T-cell (primary cell): Measurements from ENCODE around the gene RAD23A. TPM values are rescaled to one million over a fixed set of nuclear protein-coding genes. Genes with fewer than 3 reads are reported as not detected.

Experiments used
- ATAC-seq, 4 experiments: fragments of 200-7000 bp in 3 of 4; fragments of 150-1000 bp in 1 of 4; cut with Tn5 transposase; replicated peaks in 1 of 4; 1 replicate in 3 of 4; 2 replicates in 1 of 4; pipeline ENCODE4 v1.10.0; 2021; ENCODE audit warnings: moderate library complexity in 3 of 4, mild to moderate bottlenecking in 2 of 4, moderate number of reproducible peaks in 1 of 4
- CTCF ChIA-PET, 2 donors: fragments of 300-600 bp; sonication (Branson Sonifier 250); formaldehyde crosslinking; loops; one replicate each; lab custom pipeline; 2022; ENCODE audit warnings: antibody characterized with exemption in 2 of 2; lab: Charles Lee
- POLR2A ChIA-PET, 2 donors: fragments of 300-600 bp; sonication (Branson Sonifier 250); formaldehyde crosslinking; loops; one replicate each; lab custom pipeline; 2022; ENCODE audit warnings: antibody characterized with exemption in 2 of 2; lab: Charles Lee
- DNase-seq, 35 experiments: peaks; one replicate each; pipeline versions ENCODE4 v3.0.0 to v3.0.0-alpha.2; 2013 to 2023
- H3K27ac ChIP-seq: one replicate; pipeline ENCODE4 v1.5.1; 2013; ENCODE audit warnings: low read length
- H3K27me3 ChIP-seq, 2 experiments: replicated peaks in 1 of 2; 1 replicate in 1 of 2; 2 replicates in 1 of 2; pipeline versions ENCODE4 v1.6.1 to v1.7.0; 2013; ENCODE audit warnings: low read length in 1 of 2, mixed read lengths in 1 of 2; ENCODE audit not compliant: control insufficient read depth in 2 of 2, insufficient read depth in 2 of 2; ENCODE audit errors: extremely low read depth in 1 of 2
- H3K36me3 ChIP-seq, 2 donors: 1 replicate in 1 of 2; 2 replicates in 1 of 2; pipeline versions ENCODE4 v1.6.1 to v1.7.0; 2013; ENCODE audit warnings: low read length in 1 of 2; ENCODE audit not compliant: control insufficient read depth in 2 of 2, insufficient read depth in 1 of 2; ENCODE audit errors: extremely low read depth in 1 of 2
- H3K4me1 ChIP-seq, 2 experiments: 1 replicate in 1 of 2; 2 replicates in 1 of 2; pipeline versions ENCODE4 v1.6.1 to v1.7.0; 2013; ENCODE audit warnings: low read length in 2 of 2, mixed read lengths in 1 of 2; ENCODE audit not compliant: insufficient read depth in 2 of 2, control insufficient read depth in 1 of 2; ENCODE audit errors: extremely low read depth in 1 of 2
- H3K4me3 ChIP-seq, 2 donors: 1 replicate in 1 of 2; 2 replicates in 1 of 2; pipeline versions ENCODE4 v1.5.1 to v1.7.0; 2013; ENCODE audit warnings: mild to moderate bottlenecking in 2 of 2, low read length in 1 of 2, moderate library complexity in 1 of 2; ENCODE audit not compliant: control insufficient read depth in 1 of 2; ENCODE audit errors: extremely low read depth in 1 of 2
- H3K9me3 ChIP-seq: 2 replicates; pipeline ENCODE4 v1.7.0; 2013
- H3K27ac Mint-ChIP-seq, 2 donors: one replicate each; pipeline ENCODE4 v1.8.0; 2020 to 2021; ENCODE audit warnings: mild to moderate bottlenecking in 2 of 2, mixed read lengths in 2 of 2
- H3K27me3 Mint-ChIP-seq, 2 donors: one replicate each; pipeline ENCODE4 v1.8.0; 2021 to 2022; ENCODE audit warnings: mixed read lengths in 2 of 2
- H3K36me3 Mint-ChIP-seq: one replicate; pipeline ENCODE4 v1.8.0; 2021; ENCODE audit warnings: mixed read lengths
- H3K4me1 Mint-ChIP-seq, 3 donors: one replicate each; pipeline ENCODE4 v1.8.0; 2020 to 2022; ENCODE audit warnings: mixed read lengths in 3 of 3, mild to moderate bottlenecking in 1 of 3
- H3K4me3 Mint-ChIP-seq, 3 donors: one replicate each; pipeline ENCODE4 v1.8.0; 2020 to 2022; ENCODE audit warnings: mild to moderate bottlenecking in 3 of 3, mixed read lengths in 3 of 3, moderate library complexity in 3 of 3
- H3K9me3 Mint-ChIP-seq, 3 donors: one replicate each; pipeline ENCODE4 v1.8.0; 2020 to 2022; ENCODE audit warnings: mixed read lengths in 3 of 3
- WGBS: methylation state at CpG from one replicate; pipeline ENCODE4 v1.1.5; 2013; ENCODE audit warnings: missing lambda C conversion rate; ENCODE audit not compliant: insufficient coverage; 5-methylcytosine and 5-hydroxymethylcytosine counted together
- total RNA-seq, 35 experiments: library from RNA in 6 of 35; stranded (reverse) in 6 of 35; fragments of 120-200 nt in 1 of 35; gene quantifications; one replicate each; pipeline versions ENCODE4 v1.2.1 to v1.2.4 and lab custom pipeline; 2013 to 2026

The RAD23A gene
- total RNA-seq, 5 donors from 2014 or later (not counting 1 experiment from before 2014, with no cell fraction given) = 82.0 to 116 (median 104) TPM

DNA sequence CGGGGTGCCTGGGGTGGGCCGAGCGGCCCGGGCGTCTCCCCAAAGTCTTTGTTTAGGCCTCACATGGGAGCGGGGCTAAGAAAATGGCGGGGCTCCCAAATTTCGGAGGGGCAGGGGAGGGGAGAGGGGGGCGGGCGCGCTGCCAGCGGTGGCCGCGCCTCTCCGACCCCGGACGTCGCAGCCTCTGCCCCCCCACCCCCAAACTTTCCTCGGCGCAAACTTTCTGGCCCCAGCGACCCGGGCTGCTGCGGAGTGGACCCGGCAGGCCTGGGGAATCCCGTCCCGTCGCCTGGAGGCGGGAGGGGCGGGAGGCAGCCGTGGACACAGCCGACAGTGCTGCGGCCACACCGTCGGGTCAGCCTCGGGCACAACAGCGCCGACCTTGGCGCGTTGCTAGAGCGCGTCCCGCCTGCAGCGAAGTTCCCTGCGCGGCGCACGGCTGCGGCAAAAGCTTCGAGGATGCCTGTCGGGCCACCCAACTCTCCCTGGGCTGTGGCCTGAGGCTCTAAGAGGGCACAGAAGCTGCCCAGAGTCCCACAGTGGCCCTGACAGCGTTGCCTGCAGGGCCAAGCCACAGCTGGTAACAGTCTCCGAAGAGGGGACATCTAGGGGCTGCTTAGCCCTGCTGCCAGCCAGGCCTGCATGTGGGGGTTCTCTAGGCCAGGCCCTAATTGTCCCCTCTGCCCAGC, 50.9 kb downstream of the RAD23A start:
- peaks cover 0 to 5% of the 10 kb centered on the region in 2 donors for H3K27me3 Mint-ChIP-seq
- no peaks in the 10 kb centered on the region for H3K9me3 Mint-ChIP-seq
- Histone ChIP-seq H3K4me1 (peaks cover 3 to 15% of the 10 kb centered on the region in 2 experiments), H3K9me3 (no peaks in the 10 kb centered on the region), H3K36me3 (no peaks in the 10 kb centered on the region), H3K27me3 (peaks cover 3 to 27% of the 10 kb centered on the region in 2 experiments), H3K4me3 (peak overlapping the region in 1 of 2 donors; percentile 35), H3K27ac (no peak overlapping the region)
- H3K4me1 Mint-ChIP-seq = peaks cover 9 to 15% (median 14%) of the 10 kb centered on the region in 3 donors
- peak overlapping the region; percentile 68 to 90 (median 74) for H3K4me3 Mint-ChIP-seq
- DNase-seq (no peak), ATAC-seq (no peak)
- WGBS = 88% methylated on average over 28 of the region's 52 CpGs
- H3K36me3 Mint-ChIP-seq = peaks cover 4% of the 10 kb centered on the region
- ChIA-PET POLR2A (no interaction called here), CTCF (no interaction called here)
- no peak overlapping the region for H3K27ac Mint-ChIP-seq

DNA sequence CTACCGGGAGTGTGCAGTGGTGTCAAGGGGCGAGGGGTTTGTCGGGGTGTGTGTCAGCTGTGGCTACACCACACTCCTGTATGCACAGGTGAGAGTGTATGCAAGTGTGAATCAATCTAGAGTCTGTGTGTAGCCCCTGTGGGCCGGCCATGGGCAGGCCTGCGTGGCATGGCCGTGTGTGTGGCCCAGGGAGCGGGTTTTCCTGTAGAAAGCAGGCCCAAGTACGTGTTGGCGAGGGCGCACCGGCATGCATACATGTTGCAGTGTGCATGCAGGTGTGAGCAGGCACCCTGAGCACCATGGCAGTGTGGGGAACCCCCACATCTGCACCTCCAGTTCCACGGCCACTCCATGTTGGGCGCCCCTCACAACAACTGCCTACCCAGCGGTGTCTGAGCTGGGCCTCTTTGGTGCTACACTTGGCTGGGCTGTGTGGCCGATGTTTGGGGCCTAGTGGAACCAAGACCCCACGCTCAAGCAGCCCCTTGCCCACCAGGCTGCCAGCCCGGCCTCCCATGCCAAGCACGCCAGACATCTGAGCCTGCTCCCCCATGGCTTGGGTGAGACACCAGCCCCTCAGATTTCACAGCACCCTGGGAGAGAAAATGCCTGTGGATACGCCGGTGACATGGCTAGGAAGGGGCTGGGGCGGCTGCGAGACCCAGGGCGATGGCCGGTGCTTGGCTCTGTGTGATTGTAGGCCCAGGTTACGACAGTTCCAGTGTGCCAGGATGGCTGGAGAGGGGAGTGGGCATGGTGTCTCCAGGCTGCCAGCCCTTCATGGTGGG, 51.7 kb downstream of the RAD23A start:
- no peak overlapping the region for H3K27ac ChIP-seq
- H3K4me1 ChIP-seq = peaks cover 3 to 15% of the 10 kb centered on the region in 2 experiments
- Mint-ChIP-seq H3K4me3 (peak overlapping the region; percentile 59 to 74 (median 68)), H3K36me3 (peaks cover 4% of the 10 kb centered on the region), H3K27ac (no peak overlapping the region), H3K9me3 (no peaks in the 10 kb centered on the region), H3K27me3 (peaks cover 0 to 5% of the 10 kb centered on the region in 2 donors), H3K4me1 (peaks cover 9 to 15% (median 14%) of the 10 kb centered on the region in 3 donors)
- H3K36me3 ChIP-seq = no peaks in the 10 kb centered on the region
- ATAC-seq (no peak), DNase-seq (no peak)
- ChIA-PET CTCF (no interaction called here), POLR2A (no interaction called here)
- H3K9me3 ChIP-seq = no peaks in the 10 kb centered on the region
- WGBS = 96% methylated on average over 22 of the region's 25 CpGs
- no peak overlapping the region for H3K4me3 ChIP-seq
- H3K27me3 ChIP-seq = peaks cover 3 to 27% of the 10 kb centered on the region in 2 experiments

DNA sequence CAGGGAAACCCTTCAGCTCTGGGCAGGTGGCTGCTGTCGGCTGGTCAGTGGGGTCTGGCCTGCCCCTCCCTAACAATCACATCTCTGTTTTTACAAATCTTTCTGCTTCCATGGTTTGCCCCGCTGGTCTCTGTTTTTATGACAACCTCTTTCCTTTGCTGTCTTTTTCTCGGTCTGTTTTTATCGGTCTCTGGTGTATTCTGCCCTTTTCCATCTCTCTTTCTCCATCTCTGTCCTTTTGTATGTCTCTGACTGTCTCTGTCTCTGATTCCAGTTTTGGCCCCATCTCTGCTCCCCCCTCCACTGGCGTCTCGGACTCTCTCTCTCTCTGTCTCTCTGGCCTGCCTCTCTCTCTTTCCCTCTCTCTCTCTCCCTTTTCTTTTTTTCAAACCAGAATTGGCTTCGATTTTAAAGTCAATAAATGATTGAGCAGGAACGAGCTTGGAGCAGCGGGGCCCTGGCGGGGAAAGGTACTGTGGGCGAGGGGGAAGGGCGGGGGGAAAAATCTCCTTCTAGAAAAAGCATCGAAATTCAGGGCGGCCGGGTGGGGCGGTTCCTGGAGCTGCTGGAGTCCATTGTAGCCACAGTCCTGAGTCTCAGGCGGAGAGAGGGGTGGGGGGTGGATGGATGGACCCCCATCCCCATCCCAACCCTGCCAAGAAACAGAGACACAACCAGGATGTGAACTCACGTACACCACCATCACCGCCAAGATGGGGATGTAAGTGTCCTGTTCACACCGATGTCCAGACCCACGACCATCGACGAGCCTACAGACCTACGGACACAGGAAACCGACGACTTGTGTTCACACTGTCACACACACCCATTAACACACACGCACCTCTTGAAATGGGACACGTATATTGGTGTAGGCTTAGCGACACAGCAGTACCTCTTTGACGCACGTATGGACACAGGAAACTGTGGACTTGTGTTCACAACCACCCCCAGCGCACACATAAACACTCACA, 52.6 kb downstream of the RAD23A start:
- ChIA-PET CTCF (interaction anchor here in 1 of 2 donors (0.5 to 0.6 kb wide), 2 partner anchors 21 to 129 kb away, joined by 3 read pairs; no protein-coding TSS in a partner anchor), POLR2A (no interaction called here)
- Mint-ChIP-seq H3K27me3 (peaks cover 0 to 5% of the 10 kb centered on the region in 2 donors), H3K27ac (no peak overlapping the region), H3K4me3 (peak overlapping the region in 2 of 3 donors; percentile 21 to 59), H3K9me3 (no peaks in the 10 kb centered on the region), H3K4me1 (peaks cover 9 to 15% (median 14%) of the 10 kb centered on the region in 3 donors), H3K36me3 (peaks cover 4% of the 10 kb centered on the region)
- no peak for ATAC-seq
- peaks cover 3 to 32% of the 10 kb centered on the region in 2 experiments for H3K27me3 ChIP-seq
- H3K36me3 ChIP-seq = no peaks in the 10 kb centered on the region
- peaks cover 3 to 15% of the 10 kb centered on the region in 2 experiments for H3K4me1 ChIP-seq
- no peaks in the 10 kb centered on the region for H3K9me3 ChIP-seq
- H3K27ac ChIP-seq = no peak overlapping the region
- 85% methylated on average over 10 of the region's 32 CpGs for WGBS
- H3K4me3 ChIP-seq = no peak overlapping the region
- DNase-seq = no peak

DNA sequence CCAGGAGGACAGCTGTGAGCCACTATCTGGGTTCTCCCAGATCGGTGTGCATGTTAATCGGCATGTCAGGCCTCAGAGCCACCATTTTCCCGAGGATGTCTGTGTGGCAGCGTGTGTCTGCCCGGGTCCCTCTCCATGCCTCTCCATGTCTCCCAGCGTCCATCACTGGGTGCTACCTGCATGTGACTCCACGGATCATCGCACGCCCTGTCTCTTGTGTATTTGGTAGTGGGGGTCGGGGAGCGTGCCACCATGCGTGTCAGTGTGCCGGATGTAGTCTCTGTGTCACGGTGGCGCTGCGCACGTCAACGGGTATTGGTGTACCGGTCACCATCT, 55.5 kb downstream of the RAD23A start:
- Histone ChIP-seq H3K4me3 (no peak overlapping the region), H3K9me3 (no peaks in the 10 kb centered on the region), H3K27ac (no peak overlapping the region), H3K36me3 (no peaks in the 10 kb centered on the region), H3K4me1 (peaks cover 0 to 5% of the 10 kb centered on the region in 2 experiments), H3K27me3 (peaks cover 0 to 12% of the 10 kb centered on the region in 2 experiments)
- WGBS = 96% methylated on average over 16 of the region's 19 CpGs
- ChIA-PET POLR2A (no interaction called here), CTCF (no interaction called here)
- H3K4me3 Mint-ChIP-seq = no peak overlapping the region
- H3K36me3 Mint-ChIP-seq = peaks cover 4% of the 10 kb centered on the region
- H3K9me3 Mint-ChIP-seq = no peaks in the 10 kb centered on the region
- H3K4me1 Mint-ChIP-seq = peaks cover 0 to 6% (median 4%) of the 10 kb centered on the region in 3 donors
- DNase-seq = no peak
- ATAC-seq = no peak
- H3K27ac Mint-ChIP-seq = no peak overlapping the region
- peaks cover 0 to 4% of the 10 kb centered on the region in 2 donors for H3K27me3 Mint-ChIP-seq

DNA sequence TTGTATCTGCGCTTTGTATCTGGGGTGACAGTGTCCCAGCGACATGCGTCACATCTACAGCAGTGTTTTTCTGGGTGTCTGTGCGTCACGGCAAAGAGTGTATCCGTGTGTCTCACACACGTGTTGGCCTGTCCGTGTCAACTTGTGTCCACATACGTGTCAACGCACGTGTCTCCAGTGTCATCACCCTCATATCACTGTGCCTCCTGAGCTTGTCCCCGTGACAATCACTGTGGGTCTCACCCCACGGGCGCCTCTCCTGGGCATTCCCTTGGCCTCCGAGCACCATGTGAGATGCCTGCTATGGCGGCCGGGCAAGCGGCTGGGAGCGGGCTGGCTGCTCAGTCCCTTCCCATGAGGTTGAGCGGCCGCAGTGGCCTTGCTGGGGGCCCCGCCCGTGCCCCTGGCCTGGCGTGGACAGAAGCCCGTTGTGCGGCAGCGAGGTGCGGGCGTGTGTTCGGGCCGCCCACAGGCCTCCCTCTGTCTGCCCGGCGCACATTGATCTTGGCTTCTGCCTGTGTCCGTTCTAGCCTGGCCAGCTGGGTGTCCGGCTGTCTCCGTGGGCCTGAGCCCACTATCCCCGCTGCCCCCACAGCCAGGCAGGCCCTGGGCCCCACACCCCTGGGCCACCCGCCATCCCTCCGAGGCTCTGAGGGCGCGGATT, 56.0 kb downstream of the RAD23A start:
- Histone ChIP-seq H3K4me3 (no peak overlapping the region), H3K27me3 (peaks cover 0 to 14% of the 10 kb centered on the region in 2 experiments), H3K36me3 (no peaks in the 10 kb centered on the region), H3K9me3 (no peaks in the 10 kb centered on the region), H3K27ac (no peak overlapping the region), H3K4me1 (peaks cover 0 to under 1% of the 10 kb centered on the region in 2 experiments)
- ChIA-PET CTCF (no interaction called here), POLR2A (no interaction called here)
- peaks cover 4% of the 10 kb centered on the region for H3K36me3 Mint-ChIP-seq
- H3K4me1 Mint-ChIP-seq = peaks cover 0 to 6% (median 4%) of the 10 kb centered on the region in 3 donors
- DNase-seq (no peak), ATAC-seq (no peak)
- 92% methylated on average over 41 of the region's 41 CpGs for WGBS
- peaks cover 0 to 4% of the 10 kb centered on the region in 2 donors for H3K27me3 Mint-ChIP-seq
- H3K9me3 Mint-ChIP-seq = no peaks in the 10 kb centered on the region
- no peak overlapping the region for H3K4me3 Mint-ChIP-seq
- no peak overlapping the region for H3K27ac Mint-ChIP-seq
